Caco-2 (cell line): ENCODE results near the gene STAT2. TPM values are rescaled to one million over a fixed set of nuclear protein-coding genes. Genes with fewer than 3 reads are reported as not detected.
A peak's percentile ranks its signal among the peaks of the same experiment; 100 is the strongest.

Experiments
- BruUV-seq: library from RNA; stranded (reverse); fragments of 400-500 nt; replicated peaks from 2 replicates; lab custom pipeline; 2021; lab: Mats Ljungman, UMichigan
- CTCF ChIA-PET: fragments of 300-600 bp; sonication (Branson Sonifier 250); formaldehyde crosslinking; loops from one replicate; lab custom pipeline; 2022; ENCODE audit warnings: antibody characterized with exemption; lab: Charles Lee
- POLR2A ChIA-PET: fragments of 300-600 bp; sonication (Branson Sonifier 250); formaldehyde crosslinking; loops from one replicate; lab custom pipeline; 2022; ENCODE audit warnings: antibody characterized with exemption; lab: Charles Lee
- DNase-seq, 2 experiments: peaks; one replicate each; pipeline versions ENCODE4 v3.0.0 to v3.0.0-alpha.2; 2020 to 2022
- H3K27me3 ChIP-seq: replicated peaks from 2 replicates; pipeline ENCODE4 v1.6.0; 2011; ENCODE audit warnings: low read length; ENCODE audit not compliant: control insufficient read depth, insufficient read depth
- H3K36me3 ChIP-seq: 2 replicates; pipeline ENCODE4 v1.5.1; 2011; ENCODE audit warnings: low read length; ENCODE audit not compliant: control insufficient read depth, insufficient read depth
- H3K4me1 ChIP-seq: fragments of 250-450 bp; sonication (Bioruptor Pico); 2 replicates; pipeline ENCODE4 v1.5.1; 2020; ENCODE audit warnings: mild to moderate bottlenecking
- H3K4me3 ChIP-seq: 2 replicates; pipeline ENCODE4 v1.5.1; 2011; ENCODE audit warnings: low read depth, mild to moderate bottlenecking, control low read depth, low read length
- H3K9me3 ChIP-seq: fragments of 250-450 bp; sonication (Bioruptor Pico); 2 replicates; pipeline ENCODE4 v1.5.1; 2020; ENCODE audit warnings: mild to moderate bottlenecking, moderate library complexity
- H3K27ac Mint-ChIP-seq: one replicate; pipeline ENCODE4 v1.8.0; 2022; ENCODE audit warnings: mixed read lengths; ENCODE audit not compliant: unreplicated experiment
- H3K27me3 Mint-ChIP-seq: one replicate; pipeline ENCODE4 v1.8.0; 2022; ENCODE audit warnings: mixed read lengths; ENCODE audit not compliant: insufficient read depth, unreplicated experiment
- H3K36me3 Mint-ChIP-seq: one replicate; pipeline ENCODE4 v1.8.0; 2022; ENCODE audit warnings: mild to moderate bottlenecking, mixed read lengths; ENCODE audit not compliant: insufficient read depth, unreplicated experiment
- H3K4me1 Mint-ChIP-seq: one replicate; pipeline ENCODE4 v1.8.0; 2022; ENCODE audit warnings: low read depth, mixed read lengths; ENCODE audit not compliant: unreplicated experiment
- H3K4me3 Mint-ChIP-seq: one replicate; pipeline ENCODE4 v1.8.0; 2022; ENCODE audit warnings: mild to moderate bottlenecking, moderate library complexity, mixed read lengths; ENCODE audit not compliant: unreplicated experiment
- H3K9me3 Mint-ChIP-seq: one replicate; pipeline ENCODE4 v1.8.0; 2022; ENCODE audit warnings: mixed read lengths; ENCODE audit not compliant: unreplicated experiment
- CTCF ChIP-seq, 2 experiments: fragments of 200-600 bp in 1 of 2; IDR thresholded peaks; 1 replicate in 1 of 2; 2 replicates in 1 of 2; pipeline versions ENCODE4 v1.5.1 to v1.8.0; 2011 to 2022; ENCODE audit warnings: antibody characterized with exemption in 1 of 2, control low read depth in 1 of 2, inconsistent platforms in 1 of 2, low read depth in 1 of 2, low read length in 1 of 2, mild to moderate bottlenecking in 1 of 2, moderate library complexity in 1 of 2; ENCODE audit not compliant: insufficient read depth in 1 of 2, severe bottlenecking in 1 of 2, unreplicated experiment in 1 of 2
- intact Hi-C: fragments of 100-400 bp; cut with micrococcal nuclease; formaldehyde crosslinking; loops from one replicate; pipeline ENCODE4 v1.10.0; 2022; ENCODE audit not compliant: unreplicated experiment
- total RNA-seq: library from RNA; stranded (reverse); gene quantifications from 2 replicates; pipeline ENCODE4 v1.2.3, GENCODE V29; 2022

Gene STAT2
- total RNA-seq, 1 experiment from 2014 or later, result 76.7 TPM

GRCh38 chr12:56374726-56375597 is 15.1 kb upstream of the STAT2 start:
- Histone ChIP-seq H3K36me3 (no peaks in the 10 kb centered on the region), H3K4me1 (peaks cover 25% of the 10 kb centered on the region), H3K27me3 (no peaks in the 10 kb centered on the region), H3K4me3 (no peak overlapping the region), H3K9me3 (peaks cover 9% of the 10 kb centered on the region; the same call in 1 of the 2 replicates)
- peaks cover 15% of the 10 kb centered on the region for H3K4me1 Mint-ChIP-seq
- peak in 1 of 2 experiments; percentile 27 for DNase-seq
- H3K27me3 Mint-ChIP-seq, result no peaks in the 10 kb centered on the region
- POLR2A ChIA-PET, result interaction anchor here (0.6 to 1.2 kb wide), 4 partner anchors 15 to 273 kb away, joined by 5 to 16 read pairs (median 7); partner anchors contain the start of genes CNPY2 and STAT2
- H3K9me3 Mint-ChIP-seq, result no peaks in the 10 kb centered on the region
- no TSS peak for BruUV-seq
- no peaks in the 10 kb centered on the region for H3K36me3 Mint-ChIP-seq
- intact Hi-C loops, result no loop called here
- CTCF ChIA-PET, result interaction anchor here (0.7 to 1.5 kb wide), 3 partner anchors 15 to 145 kb away, joined by 3 to 5 read pairs (median 3); partner anchors contain the start of gene STAT2
- H3K27ac Mint-ChIP-seq, result no peak overlapping the region
- no peak for TF ChIP-seq CTCF (IDR thresholded peaks at IDR 0.05; ENCODE audit: insufficient read depth in 1 of 2, low read depth in 1 of 2, low read length in 1 of 2, severe bottlenecking in 1 of 2, unreplicated experiment in 1 of 2)
- no peak overlapping the region for H3K4me3 Mint-ChIP-seq

GRCh38 chr12:56373515-56373914 is 13.6 kb upstream of the STAT2 start:
- Histone ChIP-seq H3K9me3 (peaks cover 9% of the 10 kb centered on the region; the same call in 1 of the 2 replicates), H3K27me3 (no peaks in the 10 kb centered on the region), H3K36me3 (no peaks in the 10 kb centered on the region), H3K4me1 (peaks cover 25% of the 10 kb centered on the region), H3K4me3 (no peak overlapping the region)
- intact Hi-C loops, result no loop called here
- peaks cover 15% of the 10 kb centered on the region for H3K4me1 Mint-ChIP-seq
- DNase-seq, result no peak
- H3K27ac Mint-ChIP-seq, result no peak overlapping the region
- ChIA-PET CTCF (interaction anchor here (1.5 kb wide), 1 partner anchor 13 kb away, joined by 3 read pairs; the partner anchor contains the start of gene STAT2), POLR2A (no interaction called here)
- H3K27me3 Mint-ChIP-seq, result no peaks in the 10 kb centered on the region
- H3K9me3 Mint-ChIP-seq, result no peaks in the 10 kb centered on the region
- no peaks in the 10 kb centered on the region for H3K36me3 Mint-ChIP-seq
- H3K4me3 Mint-ChIP-seq, result no peak overlapping the region
- BruUV-seq, result no TSS peak
- no peak for TF ChIP-seq CTCF (IDR thresholded peaks at IDR 0.05; ENCODE audit: insufficient read depth in 1 of 2, low read depth in 1 of 2, low read length in 1 of 2, severe bottlenecking in 1 of 2, unreplicated experiment in 1 of 2)

- H3K36me3 Mint-ChIP-seq, result no peaks in the 10 kb centered on the region
- H3K27ac Mint-ChIP-seq, result no peak overlapping the region
- H3K4me1 ChIP-seq, result no peaks in the 10 kb centered on the region
- no peaks in the 10 kb centered on the region for H3K36me3 ChIP-seq
- no peak overlapping the region for H3K4me3 ChIP-seq
- DNase-seq, result no peak
- intact Hi-C loops, result no loop called here
- no peak for TF ChIP-seq CTCF (IDR thresholded peaks at IDR 0.05; ENCODE audit: insufficient read depth in 1 of 2, low read depth in 1 of 2, low read length in 1 of 2, severe bottlenecking in 1 of 2, unreplicated experiment in 1 of 2)
- peaks cover 12% of the 10 kb centered on the region for H3K4me1 Mint-ChIP-seq
- no peaks in the 10 kb centered on the region for H3K9me3 Mint-ChIP-seq
- H3K27me3 Mint-ChIP-seq, result no peaks in the 10 kb centered on the region
- ChIA-PET POLR2A (no interaction called here), CTCF (interaction anchor here (0.7 kb wide), 1 partner anchor 51 kb away, joined by 4 read pairs; the partner anchor contains the start of gene CNPY2)
- H3K4me3 Mint-ChIP-seq, result no peak overlapping the region
- BruUV-seq, result no TSS peak
- H3K9me3 ChIP-seq, result no peaks in the 10 kb centered on the region
- H3K27me3 ChIP-seq, result no peaks in the 10 kb centered on the region
Measured at GRCh38 chr12:56366948-56367347, 7.0 kb upstream of the STAT2 start.
